ENCODE results near the gene COL4A6. TPM values are rescaled to one million over a fixed set of nuclear protein-coding genes. Genes with fewer than 3 reads are reported as not detected.

Gene COL4A6
- total and polyA plus RNA-seq, 12 donors: 0.14 to 1.4 (median 0.73) TPM

GRCh38 chrX:108323751-108324150 is 114.5 kb downstream of the COL4A6 start:
- no peak for DNase-seq
- WGBS, 4 donors: 53 to 63% (median 58%) methylated on average over 5 of the region's 5 CpGs
- TF ChIP-seq POLR2A (IDR thresholded peaks at IDR 0.05) (no peak), CTCF (IDR thresholded peaks at IDR 0.05) (no peak)
- H3K9me3 ChIP-seq (replicated peaks in 1 of 3): no peaks in the 10 kb centered on the region
- intact Hi-C loops (cut with DNase I): no loop called here
- peaks cover 12% of the 10 kb centered on the region for H3K27me3 ChIP-seq
- H3K36me3 ChIP-seq (replicated peaks in 1 of 2): no peaks in the 10 kb centered on the region
- no peak overlapping the region for H3K27ac ChIP-seq
- no peak overlapping the region for H3K4me3 ChIP-seq
- H3K4me1 ChIP-seq (replicated peaks in 1 of 2): no peaks in the 10 kb centered on the region

- no peaks in the 10 kb centered on the region for H3K36me3 ChIP-seq (replicated peaks in 1 of 2)
- DNase-seq: no peak
- H3K4me3 ChIP-seq: no peak overlapping the region
- intact Hi-C loops (cut with DNase I): no loop called here
- no peak overlapping the region for H3K27ac ChIP-seq
- no peaks in the 10 kb centered on the region for H3K9me3 ChIP-seq (replicated peaks in 1 of 3)
- TF ChIP-seq CTCF (IDR thresholded peaks at IDR 0.05): no peak
- TF ChIP-seq POLR2A (IDR thresholded peaks at IDR 0.05): no peak
- no peaks in the 10 kb centered on the region for H3K4me1 ChIP-seq (replicated peaks in 1 of 2)
- peaks cover 8% of the 10 kb centered on the region for H3K27me3 ChIP-seq
Observed at GRCh38 chrX:108322234-108322633, 116.0 kb downstream of the COL4A6 start.

- DNase-seq: no peak
- 35 to 57% (median 52%) methylated on average over 1 of the region's 1 CpG for WGBS, 4 donors
- no peaks in the 10 kb centered on the region for H3K9me3 ChIP-seq (replicated peaks in 1 of 3)
- intact Hi-C loops (cut with DNase I): no loop called here
- TF ChIP-seq CTCF (IDR thresholded peaks at IDR 0.05) (no peak), POLR2A (IDR thresholded peaks at IDR 0.05) (no peak)
- no peak overlapping the region for H3K27ac ChIP-seq
- no peaks in the 10 kb centered on the region for H3K4me1 ChIP-seq (replicated peaks in 1 of 2)
- peaks cover 32% of the 10 kb centered on the region for H3K27me3 ChIP-seq
- H3K36me3 ChIP-seq (replicated peaks in 1 of 2): no peaks in the 10 kb centered on the region
- no peak overlapping the region for H3K4me3 ChIP-seq
Observed at GRCh38 chrX:108316456-108316855, 121.8 kb downstream of the COL4A6 start.

- Histone ChIP-seq H3K4me3 (no peak overlapping the region), H3K36me3 (replicated peaks in 1 of 2) (no peaks in the 10 kb centered on the region), H3K9me3 (replicated peaks in 1 of 3) (no peaks in the 10 kb centered on the region), H3K27me3 (peaks cover 24% of the 10 kb centered on the region), H3K4me1 (replicated peaks in 1 of 2) (no peaks in the 10 kb centered on the region), H3K27ac (no peak overlapping the region)
- TF ChIP-seq CTCF (IDR thresholded peaks at IDR 0.05) (no peak), POLR2A (IDR thresholded peaks at IDR 0.05) (no peak)
- intact Hi-C loops (cut with DNase I): no loop called here
- no peak for DNase-seq
- 55 to 68% (median 66%) methylated on average over 1 of the region's 1 CpG for WGBS, 4 donors
Observed at GRCh38 chrX:108313669-108314068, 124.6 kb downstream of the COL4A6 start.

Measured in adrenal gland (tissue), 12 donors.